Measurements from ENCODE around the gene ANKRD50.

The ANKRD50 gene, protein sequence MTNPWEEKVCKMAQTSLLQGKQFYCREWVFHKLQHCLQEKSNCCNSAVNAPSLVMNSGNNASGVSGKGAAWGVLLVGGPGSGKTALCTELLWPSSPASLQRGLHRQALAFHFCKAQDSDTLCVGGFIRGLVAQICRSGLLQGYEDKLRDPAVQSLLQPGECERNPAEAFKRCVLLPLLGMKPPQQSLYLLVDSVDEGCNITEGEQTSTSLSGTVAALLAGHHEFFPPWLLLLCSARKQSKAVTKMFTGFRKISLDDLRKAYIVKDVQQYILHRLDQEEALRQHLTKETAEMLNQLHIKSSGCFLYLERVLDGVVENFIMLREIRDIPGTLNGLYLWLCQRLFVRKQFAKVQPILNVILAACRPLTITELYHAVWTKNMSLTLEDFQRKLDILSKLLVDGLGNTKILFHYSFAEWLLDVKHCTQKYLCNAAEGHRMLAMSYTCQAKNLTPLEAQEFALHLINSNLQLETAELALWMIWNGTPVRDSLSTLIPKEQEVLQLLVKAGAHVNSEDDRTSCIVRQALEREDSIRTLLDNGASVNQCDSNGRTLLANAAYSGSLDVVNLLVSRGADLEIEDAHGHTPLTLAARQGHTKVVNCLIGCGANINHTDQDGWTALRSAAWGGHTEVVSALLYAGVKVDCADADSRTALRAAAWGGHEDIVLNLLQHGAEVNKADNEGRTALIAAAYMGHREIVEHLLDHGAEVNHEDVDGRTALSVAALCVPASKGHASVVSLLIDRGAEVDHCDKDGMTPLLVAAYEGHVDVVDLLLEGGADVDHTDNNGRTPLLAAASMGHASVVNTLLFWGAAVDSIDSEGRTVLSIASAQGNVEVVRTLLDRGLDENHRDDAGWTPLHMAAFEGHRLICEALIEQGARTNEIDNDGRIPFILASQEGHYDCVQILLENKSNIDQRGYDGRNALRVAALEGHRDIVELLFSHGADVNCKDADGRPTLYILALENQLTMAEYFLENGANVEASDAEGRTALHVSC (N-terminal part only)

DNA sequence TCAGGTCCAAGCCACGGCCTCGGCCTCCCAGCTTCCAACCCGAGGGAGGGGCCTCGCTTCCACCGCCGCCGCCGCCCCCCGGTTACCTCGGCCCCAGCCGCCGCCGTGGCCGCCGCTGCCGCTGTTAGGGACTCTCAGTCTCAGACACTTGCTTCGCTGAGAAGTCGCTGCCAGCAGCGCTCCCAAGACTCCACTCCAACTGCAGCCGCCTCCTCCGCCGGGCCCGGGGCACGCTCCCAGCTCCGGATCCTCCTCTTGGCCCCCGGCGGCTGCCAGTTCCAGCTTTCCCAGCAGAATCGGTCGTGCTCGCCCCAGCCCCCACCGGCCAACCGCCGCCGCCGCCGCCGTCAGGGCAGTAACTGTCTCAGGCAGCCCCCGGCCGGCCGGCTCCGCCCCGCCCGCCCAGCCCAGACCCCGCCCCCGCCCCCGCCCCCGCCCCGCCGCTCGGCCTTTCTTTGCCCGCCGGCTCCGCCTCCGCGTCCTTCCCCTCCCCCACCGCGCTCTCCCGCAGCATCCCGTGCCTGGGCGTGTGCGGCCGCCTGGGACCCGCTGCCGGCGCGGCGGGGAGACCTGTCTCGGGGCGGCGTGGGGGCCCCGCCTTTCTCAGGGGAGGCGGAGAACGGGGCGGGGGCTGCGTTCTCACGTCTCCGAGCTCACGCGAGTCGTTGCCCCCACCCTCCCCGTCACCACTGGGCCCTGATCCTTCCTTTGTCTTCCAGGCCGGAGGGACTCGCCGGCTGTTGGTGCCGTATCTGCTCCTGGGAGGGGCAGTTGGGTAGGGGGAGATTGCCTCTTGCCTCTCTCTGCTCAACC is at the start of gene ANKRD50:
TSS of gene ANKRD50 (minus strand) at position 361 of the 813 bp plus-strand sequence. CDS start 2,221 bp downstream, outside the sequence.
- DNase-seq (ENCODE audit: low read depth in 2 of 2) = peak; percentile 20 to 44

DNA sequence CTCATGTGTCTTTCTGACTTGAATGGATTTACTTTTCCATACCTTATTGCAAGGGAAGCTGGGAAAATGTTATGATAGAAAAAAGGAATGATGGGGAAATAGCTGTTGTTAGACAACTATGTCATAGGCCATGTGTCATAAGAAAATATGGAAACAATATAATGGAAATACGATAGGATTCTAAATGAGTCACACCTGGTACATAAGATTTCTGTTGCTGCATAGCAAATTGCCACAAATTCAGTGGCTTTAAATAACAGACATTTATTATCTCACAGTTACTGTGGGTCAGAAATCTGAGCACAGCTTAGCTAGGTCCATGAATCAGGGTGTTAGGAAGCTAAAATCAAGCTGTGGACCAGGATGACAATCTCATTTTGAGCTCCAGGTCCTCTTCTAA is 44.6 kb upstream of the ANKRD50 start:
- DNase-seq (ENCODE audit: low read depth in 2 of 2) = no peak

DNA sequence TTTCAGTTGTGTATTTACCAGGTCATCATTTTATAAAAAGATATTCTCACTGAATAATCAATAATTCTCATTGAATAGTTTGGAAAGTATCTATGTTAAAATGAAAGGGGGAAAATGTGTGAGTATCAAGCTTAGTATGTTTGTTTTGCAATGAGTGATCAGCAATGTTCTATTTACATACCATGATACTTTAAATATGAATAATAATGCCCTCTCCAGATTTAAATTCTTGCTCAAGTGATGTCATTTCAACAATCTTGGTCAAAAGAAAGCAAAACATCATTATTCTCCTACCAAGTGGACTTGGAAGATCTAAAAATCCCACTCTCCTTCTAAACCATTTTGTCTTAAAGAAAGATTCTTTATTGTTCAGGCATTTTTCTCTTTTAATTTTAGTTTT is 42.1 kb upstream of the ANKRD50 start:
- no peak for DNase-seq (ENCODE audit: low read depth in 2 of 2)

DNA sequence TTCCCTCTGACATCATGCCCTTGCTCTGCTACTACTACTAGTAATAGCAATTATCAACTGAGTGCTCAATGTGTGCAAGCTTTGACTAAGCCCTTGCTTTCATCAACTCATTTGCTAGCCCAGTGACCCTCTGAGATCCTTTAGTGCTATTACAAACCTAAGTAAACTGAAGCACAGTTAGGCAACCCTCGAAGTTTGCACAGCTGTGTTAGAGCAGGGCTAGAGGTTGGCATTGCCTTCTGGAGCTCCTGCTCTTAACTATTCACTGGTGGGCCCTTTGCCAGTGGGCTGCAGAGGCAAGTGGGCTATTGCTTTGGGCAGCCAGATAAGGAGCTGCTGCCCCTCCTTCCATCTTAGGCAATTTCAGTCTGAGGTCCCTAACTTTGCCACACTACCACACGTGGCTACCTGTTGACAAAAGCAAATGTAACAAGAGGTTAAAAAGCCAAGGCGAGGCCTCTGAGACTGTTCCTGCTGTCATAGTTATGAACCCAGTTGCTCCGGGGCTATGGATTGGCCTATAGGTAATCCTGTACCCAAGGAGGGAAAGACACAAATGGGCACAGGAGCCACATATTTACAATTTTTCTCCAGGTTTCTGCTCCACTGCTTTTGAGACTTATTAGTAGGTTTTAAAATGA is 41.5 kb upstream of the ANKRD50 start:
- DNase-seq (ENCODE audit: low read depth in 2 of 2) = no peak

DNA sequence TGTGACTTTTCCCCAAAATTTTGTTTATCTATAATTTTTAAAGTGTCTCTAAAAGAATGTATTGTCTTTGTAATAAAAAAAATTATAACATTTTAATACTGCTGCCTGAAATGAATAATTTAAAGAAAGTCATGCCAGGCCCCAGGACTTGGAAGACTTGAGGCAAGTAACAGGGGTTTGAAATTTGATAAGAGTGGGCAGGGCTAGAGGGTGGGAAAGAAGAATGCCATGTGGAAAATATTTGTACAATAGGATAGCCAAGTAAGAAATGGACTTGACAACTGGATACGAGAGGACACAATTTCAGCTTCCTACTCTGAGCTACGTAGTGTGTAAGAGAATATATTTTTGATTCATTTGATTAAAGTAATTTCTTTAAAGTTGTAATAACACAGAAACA is 36.9 kb upstream of the ANKRD50 start:
- DNase-seq (ENCODE audit: low read depth in 2 of 2) = no peak

DNA sequence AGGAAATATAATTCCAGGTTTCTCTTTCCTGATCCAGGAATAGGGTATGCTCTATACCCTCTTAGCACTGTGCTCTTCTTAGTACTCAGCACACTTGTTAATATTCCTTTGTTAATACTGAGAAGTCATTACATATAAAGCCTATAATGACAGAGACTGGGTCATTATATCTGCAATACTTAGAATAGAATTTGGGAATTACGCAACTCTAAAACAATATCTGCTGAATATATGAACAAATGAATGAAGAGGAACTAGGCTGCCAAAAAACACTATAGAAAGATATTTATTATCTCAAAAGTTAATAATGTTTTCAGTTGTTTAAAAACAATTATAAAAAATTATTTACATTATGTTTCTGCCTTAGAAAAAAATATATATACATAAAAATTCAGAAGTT is 36.4 kb upstream of the ANKRD50 start:
- DNase-seq (ENCODE audit: low read depth in 2 of 2) = no peak

DNA sequence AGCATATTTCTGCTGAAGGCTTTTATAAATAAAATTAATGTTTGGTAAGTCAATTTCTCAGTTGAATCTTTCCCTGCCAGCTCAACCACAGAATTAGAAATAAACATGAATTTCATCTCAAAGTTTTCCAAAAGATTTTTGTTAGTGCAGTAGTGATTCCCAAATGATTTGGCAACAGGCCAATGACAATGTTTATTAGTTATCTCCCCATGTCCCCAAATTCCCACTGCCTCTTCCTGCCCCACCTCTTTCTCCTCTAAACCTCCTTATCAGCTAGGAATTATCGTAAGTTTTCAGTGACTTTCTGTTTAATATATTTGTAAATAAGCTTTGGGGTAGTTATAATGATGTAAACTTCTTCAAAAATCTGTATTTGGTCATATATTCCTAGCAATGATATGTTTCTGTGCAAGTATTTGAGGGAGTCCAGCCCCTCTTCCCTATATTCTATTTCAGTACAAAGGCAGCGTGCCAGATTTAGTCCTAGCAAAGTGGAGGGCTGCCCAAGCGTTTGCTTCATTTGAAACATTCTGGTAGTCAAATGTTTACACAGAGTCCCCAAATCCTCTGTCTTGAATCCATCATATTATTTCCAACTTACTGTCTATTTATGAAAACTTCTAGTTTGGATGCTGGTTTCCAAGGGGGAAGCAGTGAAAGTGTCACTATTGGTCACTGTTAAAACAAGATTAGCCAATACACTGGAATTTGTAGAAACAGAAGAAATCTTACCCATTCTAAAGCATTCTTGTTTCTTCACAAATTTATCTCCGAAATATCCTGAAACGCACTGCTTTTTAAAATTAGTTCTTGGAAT is 33.7 kb upstream of the ANKRD50 start:
- DNase-seq (ENCODE audit: low read depth in 2 of 2) = no peak

DNA sequence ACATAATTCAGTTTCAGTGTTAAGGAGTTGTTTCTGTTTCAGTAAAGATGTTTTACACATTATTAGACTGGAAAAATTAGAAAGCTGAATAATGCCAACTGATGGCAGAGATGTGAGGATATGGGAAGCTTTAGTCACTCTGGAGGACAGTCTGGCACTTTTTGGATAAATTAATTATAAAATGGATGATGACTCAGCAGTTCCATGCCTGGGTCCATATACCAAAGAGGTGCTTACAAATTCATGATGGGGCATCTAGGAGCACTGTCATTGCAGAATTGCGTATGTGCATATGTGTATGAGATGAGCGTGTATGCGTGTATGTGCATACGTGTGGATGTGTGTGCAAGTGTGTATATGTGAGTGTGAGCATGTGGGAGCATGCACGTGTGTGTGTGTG is 31.2 kb upstream of the ANKRD50 start:
- no peak for DNase-seq (ENCODE audit: low read depth in 2 of 2)

DNA sequence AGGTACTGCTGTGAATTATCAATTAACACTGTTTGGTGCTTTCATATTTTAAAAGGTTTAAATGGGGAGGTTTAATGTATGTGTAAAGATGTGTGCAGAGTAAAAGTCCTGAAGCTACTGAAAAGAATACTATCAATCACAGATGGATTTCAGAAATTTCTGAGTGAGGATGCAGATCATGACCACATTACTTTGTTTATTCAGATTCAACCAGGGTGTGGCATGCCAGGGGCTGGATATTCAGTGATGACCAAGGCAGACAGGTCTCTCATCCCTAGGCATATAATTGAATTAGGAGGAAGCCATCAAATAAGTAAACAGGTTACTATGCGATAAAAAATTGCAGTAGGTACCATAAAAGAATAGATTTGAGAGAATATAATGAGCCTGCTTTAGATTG is 28.0 kb upstream of the ANKRD50 start:
- no peak for DNase-seq (ENCODE audit: low read depth in 2 of 2)

DNA sequence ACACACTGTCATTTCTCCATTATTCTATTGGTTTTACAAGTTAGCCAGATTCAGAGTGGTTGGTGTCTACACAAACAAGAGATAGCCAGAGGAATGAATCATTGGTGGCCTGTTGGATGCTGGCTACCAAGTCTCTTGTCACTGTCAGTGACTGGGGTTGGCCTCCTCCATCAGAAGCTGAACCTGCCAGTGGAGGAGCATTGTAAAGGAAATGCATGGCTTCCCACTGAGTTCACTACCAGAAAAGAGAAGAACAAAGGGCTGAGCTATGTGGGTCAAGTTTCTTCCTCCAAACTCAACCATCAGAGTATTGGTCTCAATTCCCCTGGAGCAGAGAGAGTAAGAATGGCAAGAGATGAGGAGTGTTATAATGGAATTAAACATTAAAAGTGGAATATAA is 26.5 kb upstream of the ANKRD50 start:
- DNase-seq (ENCODE audit: low read depth in 2 of 2) = no peak

DNA sequence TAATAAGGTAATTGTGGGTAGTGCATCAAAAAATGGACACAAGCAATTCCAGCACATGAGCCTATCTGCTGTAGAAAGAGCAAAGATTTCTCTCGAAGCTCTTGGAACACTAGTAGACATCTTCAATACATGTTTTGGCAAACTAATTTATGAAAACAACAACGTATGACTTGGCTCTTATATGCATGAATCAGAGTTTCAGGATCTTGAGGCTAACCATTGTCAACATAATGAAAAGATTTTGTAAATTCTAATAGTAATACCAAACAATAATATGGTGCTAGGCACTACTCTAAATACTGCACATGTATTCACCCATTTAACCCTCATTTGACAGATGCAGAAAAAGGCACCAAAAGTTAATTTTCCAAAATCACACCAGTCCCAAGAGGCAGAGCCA is 25.1 kb upstream of the ANKRD50 start:
- DNase-seq (ENCODE audit: low read depth in 2 of 2) = no peak

DNA sequence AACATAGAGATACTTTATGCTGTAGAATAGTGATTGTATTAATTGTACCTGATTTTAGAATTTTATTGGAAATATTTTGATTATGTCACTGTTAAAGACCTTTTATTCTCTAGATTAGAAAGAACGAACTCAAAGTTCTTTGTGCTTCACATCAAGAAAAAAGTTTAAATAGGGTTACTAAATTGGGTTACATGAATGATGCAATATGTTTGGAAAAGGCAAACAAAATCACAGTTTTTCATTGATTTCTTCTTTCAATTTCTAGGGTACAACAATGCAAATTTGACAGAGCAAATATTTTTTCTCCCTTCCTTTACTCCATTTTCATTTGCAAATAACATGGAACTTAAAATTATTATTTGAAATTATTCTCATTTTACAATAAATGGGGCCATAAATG is 24.0 kb upstream of the ANKRD50 start:
- no peak for DNase-seq (ENCODE audit: low read depth in 2 of 2)

DNA sequence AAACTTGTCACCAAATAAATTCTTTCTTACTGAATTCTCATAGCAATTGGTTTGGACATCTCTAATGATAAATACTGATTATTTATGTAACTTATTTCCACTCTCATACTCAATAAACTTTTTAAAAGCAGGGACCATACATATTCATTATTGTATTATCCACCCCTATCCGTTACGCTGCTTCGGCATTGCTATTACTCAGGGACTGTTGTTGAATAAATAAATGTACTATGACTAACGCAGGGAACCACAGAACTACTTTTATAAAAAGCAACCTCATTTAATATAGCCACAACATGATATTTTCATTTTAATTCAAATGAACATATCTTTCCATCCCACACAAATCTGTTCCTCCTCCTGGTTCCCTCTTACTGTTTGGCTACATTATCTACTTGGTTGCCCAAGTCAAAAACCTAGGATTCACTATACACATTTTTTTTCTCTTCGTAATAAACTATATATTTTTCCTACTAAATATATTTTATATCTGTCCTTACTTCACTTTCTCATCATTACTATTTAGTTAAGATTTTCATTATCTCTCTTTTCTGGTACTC is 14.9 kb upstream of the ANKRD50 start:
- DNase-seq (ENCODE audit: low read depth in 2 of 2) = no peak

DNA sequence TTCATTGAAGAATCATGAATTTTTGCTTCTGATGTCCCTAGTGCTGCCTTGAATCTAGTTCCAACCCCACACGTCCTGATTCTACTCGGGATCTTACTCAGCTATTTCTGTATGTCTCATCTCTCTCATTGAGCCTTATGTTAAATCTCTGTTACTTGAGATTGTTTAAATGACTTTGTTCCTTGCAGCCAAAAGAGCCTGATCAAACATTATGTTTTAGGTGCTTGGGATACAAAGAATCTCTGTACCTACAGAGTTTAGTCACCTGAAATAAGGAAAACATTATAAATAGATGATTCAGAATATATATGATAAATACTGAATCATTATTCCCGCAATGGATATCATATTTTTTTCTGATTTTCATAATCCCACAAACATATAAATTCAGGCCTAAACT is 13.7 kb upstream of the ANKRD50 start:
- no peak for DNase-seq (ENCODE audit: low read depth in 2 of 2)

DNA sequence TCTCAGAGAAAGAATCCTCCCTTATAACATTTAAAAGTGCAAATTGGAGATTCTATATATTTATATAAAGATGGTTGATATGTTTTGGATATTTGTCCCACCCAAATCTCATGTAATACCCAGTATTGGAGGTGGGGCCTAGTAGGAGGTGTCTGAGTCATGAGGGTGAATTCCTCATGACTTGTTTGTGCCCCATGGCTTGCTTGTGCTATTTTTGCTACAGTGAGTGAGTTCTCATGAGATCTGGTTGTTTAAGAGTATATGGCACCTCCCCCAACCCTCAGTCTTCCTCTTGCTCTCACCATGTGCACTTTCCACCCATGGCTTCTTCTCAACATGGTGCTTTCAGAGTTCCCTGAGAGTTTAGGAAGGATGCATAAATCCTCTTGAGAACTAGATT is 9.5 kb upstream of the ANKRD50 start:
- DNase-seq (ENCODE audit: low read depth in 2 of 2) = no peak

DNA sequence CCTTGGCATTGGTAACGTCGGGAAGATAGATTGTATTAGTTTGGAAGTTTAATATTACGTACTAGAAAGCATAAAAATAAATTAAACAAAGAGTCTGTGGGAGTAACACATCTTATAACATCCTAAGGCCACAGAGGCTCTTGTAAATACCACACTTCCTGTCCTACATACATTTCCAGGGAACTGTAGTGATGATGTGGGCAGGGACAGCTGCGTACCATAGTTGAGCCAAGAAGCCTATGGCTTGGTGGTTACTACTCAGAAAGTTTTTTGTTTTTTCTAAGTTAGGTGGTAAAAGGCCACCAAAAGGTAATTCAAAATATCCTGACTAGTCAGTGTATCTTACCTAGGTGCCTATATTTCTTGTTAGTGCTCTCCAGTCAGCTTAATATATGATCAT is 4.6 kb upstream of the ANKRD50 start:
- DNase-seq (ENCODE audit: low read depth in 2 of 2) = no peak

DNA sequence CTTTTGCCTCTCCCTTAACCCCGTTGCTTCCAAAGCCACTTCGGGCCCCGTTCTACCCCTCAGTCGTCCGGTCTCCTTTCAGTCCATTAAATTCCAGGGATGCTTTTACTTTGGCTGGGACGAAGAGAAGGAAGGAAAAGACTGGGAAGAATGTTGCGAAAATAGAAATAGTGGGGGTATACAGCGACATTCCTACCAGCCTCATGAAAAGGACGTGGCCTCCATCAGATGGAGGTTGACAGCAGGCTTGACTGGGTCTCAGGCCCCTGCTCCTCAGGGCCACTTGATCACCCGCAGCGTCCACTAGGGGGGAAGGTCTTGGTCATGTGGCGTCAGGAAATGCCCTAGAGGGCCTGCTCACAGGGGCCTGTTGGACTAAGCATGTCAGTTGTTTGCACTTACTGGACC is 657 bp upstream of the ANKRD50 start:
- DNase-seq (ENCODE audit: low read depth in 2 of 2) = no peak

DNA sequence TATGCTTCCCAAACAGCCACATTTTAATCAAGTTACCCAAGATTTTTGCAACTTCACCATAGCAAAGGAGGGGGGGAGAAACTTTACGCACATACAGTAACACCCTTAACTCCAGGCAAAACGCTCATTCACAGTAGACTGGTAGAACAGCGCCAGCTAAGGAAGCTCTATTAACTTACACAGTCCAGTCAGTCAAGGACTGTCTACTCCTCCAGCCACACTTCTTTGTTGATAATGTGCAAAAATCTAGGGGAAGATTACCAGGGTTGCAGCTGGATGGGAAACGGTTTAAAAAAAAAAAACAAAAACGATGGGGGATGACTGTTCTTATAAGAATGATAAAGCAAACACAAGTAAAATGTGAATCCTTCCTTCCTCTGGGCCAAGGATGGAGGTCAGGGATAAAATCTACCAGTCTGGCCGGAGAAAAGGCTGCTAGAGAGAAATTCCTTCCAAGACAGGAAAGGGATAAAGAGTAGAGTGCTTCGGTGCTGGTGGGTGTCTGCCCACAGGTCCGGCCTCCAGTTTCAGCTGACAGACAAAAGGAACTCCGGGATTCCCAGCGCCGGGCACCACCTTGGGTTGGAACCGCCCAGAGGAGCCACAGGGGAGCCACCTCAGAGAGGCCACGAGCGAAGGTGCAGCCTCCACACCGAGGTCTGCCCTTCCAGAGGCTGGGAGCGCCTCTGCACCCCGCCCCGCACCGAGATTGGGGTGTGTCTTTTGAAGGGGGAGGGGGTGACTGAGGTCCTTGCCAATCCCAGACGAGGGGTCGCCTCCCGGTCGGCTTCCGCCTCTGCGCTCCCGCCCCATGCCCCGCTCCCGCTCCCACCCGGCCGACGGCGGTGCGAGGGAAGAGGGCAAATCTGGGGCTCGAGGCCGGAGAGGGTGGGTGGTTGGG is 811 bp downstream of the ANKRD50 start:
- peak in 1 of 2 donors; percentile 4 for DNase-seq (ENCODE audit: low read depth in 2 of 2)

DNA sequence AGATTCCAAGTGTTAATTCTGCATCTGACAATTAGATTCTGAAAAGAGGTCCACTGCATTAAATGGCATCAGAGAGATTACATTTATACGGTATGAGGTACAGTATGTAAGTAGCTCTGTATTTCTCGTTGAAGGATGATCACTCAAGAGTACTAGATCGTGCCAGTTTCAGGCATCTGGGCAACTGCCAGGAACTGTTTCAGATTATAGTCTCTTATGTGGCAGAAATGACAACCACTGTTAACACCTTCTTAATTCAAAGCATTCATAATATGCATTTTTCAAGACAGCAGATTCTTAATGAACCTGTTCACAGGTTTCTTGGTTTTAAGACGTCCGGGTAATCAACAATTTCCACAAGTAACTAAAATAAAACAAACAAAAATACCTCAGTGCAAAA is 1.6 kb downstream of the ANKRD50 start:
- DNase-seq (ENCODE audit: low read depth in 2 of 2) = no peak

All from stimulated activated CD8-positive, alpha-beta memory T cell treated with anti-CD3 and anti-CD28 coated beads, Interleukin-2, amount 100 ng/mL, for 48 hours (primary cell).